Erythroblast (primary cell): ENCODE measurements around the gene ARL2.

Source experiments
- GATA1 ChIP-seq: IDR thresholded peaks from 2 replicates; pipeline ENCODE4 v1.6.1; 2011; ENCODE audit warnings: low read depth, mild to moderate bottlenecking, control low read depth, low read length, moderate library complexity
- POLR2A ChIP-seq: IDR thresholded peaks from 2 replicates; pipeline ENCODE4 v1.6.1; 2011; ENCODE audit warnings: mild to moderate bottlenecking, low read length

DNA sequence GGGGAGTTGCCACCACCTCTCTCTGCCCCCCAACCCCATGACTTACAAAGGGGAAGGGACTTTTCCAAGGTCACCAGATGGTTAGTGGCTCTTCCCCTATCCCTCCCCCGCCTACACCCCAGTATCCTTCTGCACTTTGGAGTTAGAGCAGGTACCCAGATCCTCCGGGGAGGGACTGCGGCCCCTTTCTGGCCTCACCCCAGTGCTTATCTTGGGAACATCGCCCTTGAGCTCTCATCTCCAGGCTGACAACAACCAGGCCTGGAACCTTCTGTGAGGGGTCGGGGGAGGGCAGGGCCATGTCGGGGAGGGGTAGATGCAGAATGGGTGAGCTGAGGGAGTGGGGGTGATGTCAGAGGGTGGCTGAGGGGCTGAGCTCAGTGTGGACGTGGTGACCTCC, 51.9 kb downstream of the ARL2 start:
- TF ChIP-seq POLR2A (no peak), GATA1 (no peak)
